IMR-90 (cell line): ENCODE results near the gene SKP2. TPM values are rescaled to one million over a fixed set of nuclear protein-coding genes. Genes with fewer than 3 reads are reported as not detected.

Experiments
- ATAC-seq: fragments of 200-7000 bp; cut with Tn5 transposase; 2 replicates; pipeline ENCODE4 v1.9.1; 2020; ENCODE audit warnings: low read depth, mild to moderate bottlenecking, moderate library complexity
- BruUV-seq: library from RNA; stranded (reverse); fragments of 400-500 nt; replicated peaks from 2 replicates; lab custom pipeline; 2021; lab: Mats Ljungman, UMichigan
- CTCF ChIA-PET: fragments of 300-600 bp; formaldehyde crosslinking; extraction: SDS; loops from one replicate; lab custom pipeline; 2021; ENCODE audit warnings: antibody characterized with exemption; lab: Yijun Ruan, JAX
- POLR2A ChIA-PET: fragments of 300-600 bp; sonication (Branson Sonifier 250); formaldehyde crosslinking; loops from one replicate; lab custom pipeline; 2022; ENCODE audit warnings: antibody characterized with exemption; ENCODE audit not compliant: unreplicated experiment; lab: Charles Lee
- DNase-seq: peaks from one replicate; pipeline ENCODE4 v3.0.0; 2013
- H2AFZ ChIP-seq: replicated peaks from 2 replicates; pipeline ENCODE3; 2013; ENCODE audit warnings: low read length, mild to moderate bottlenecking; ENCODE audit not compliant: poor library complexity
- H2AK5ac ChIP-seq: 2 replicates; pipeline ENCODE4 v1.6.1; 2013; ENCODE audit warnings: low read depth, low read length, inconsistent platforms
- H2AK9ac ChIP-seq: replicated peaks from 2 replicates; pipeline ENCODE3; 2013; ENCODE audit warnings: mild to moderate bottlenecking, low read depth, low read length, moderate library complexity; ENCODE audit not compliant: poor library complexity
- H2BK120ac ChIP-seq: 2 replicates; pipeline ENCODE4 v1.6.1; 2013; ENCODE audit warnings: low read depth, low read length, inconsistent platforms
- H2BK15ac ChIP-seq: 3 replicates; pipeline ENCODE4 v1.6.1; 2013; ENCODE audit warnings: low read depth, low read length, inconsistent platforms
- H2BK20ac ChIP-seq: 2 replicates; pipeline ENCODE4 v1.6.1; 2013; ENCODE audit warnings: low read depth, mild to moderate bottlenecking, inconsistent platforms, low read length, moderate library complexity
- H2BK5ac ChIP-seq: 2 replicates; pipeline ENCODE4 v1.6.1; 2013; ENCODE audit warnings: mild to moderate bottlenecking, low read depth, low read length, inconsistent platforms; ENCODE audit not compliant: poor library complexity, severe bottlenecking
- H3K14ac ChIP-seq: replicated peaks from 2 replicates; pipeline ENCODE4 v1.6.1; 2013; ENCODE audit warnings: low read depth, low read length, inconsistent platforms
- H3K18ac ChIP-seq: 2 replicates; pipeline ENCODE4 v1.6.1; 2013; ENCODE audit warnings: low read depth, low read length, control low read depth
- H3K23ac ChIP-seq: 2 replicates; pipeline ENCODE4 v1.6.1; 2013; ENCODE audit warnings: low read depth, low read length, inconsistent platforms
- H3K27ac ChIP-seq: 2 replicates; pipeline ENCODE4 v1.5.1; 2013; ENCODE audit warnings: mild to moderate bottlenecking, control low read depth, low read length; ENCODE audit not compliant: insufficient read depth
- H3K27me3 ChIP-seq: 2 replicates; pipeline ENCODE4 v1.6.1; 2013; ENCODE audit warnings: low read length; ENCODE audit not compliant: control insufficient read depth, insufficient read depth
- H3K36me3 ChIP-seq: 2 replicates; pipeline ENCODE4 v1.6.1; 2013; ENCODE audit warnings: low read length, mixed read lengths; ENCODE audit not compliant: control insufficient read depth, insufficient read depth
- H3K4ac ChIP-seq: 2 replicates; pipeline ENCODE4 v1.6.1; 2013; ENCODE audit warnings: low read depth, low read length, inconsistent platforms
- H3K4me1 ChIP-seq: 2 replicates; pipeline ENCODE4 v1.6.1; 2013; ENCODE audit warnings: low read length, mixed read lengths; ENCODE audit not compliant: control insufficient read depth, insufficient read depth
- H3K4me2 ChIP-seq: 2 replicates; pipeline ENCODE4 v1.6.1; 2013; ENCODE audit warnings: low read depth, mild to moderate bottlenecking, control low read depth, low read length, moderate library complexity
- H3K4me3 ChIP-seq: 2 replicates; pipeline ENCODE4 v1.5.1; 2013; ENCODE audit warnings: low read depth, mild to moderate bottlenecking, control low read depth, low read length, moderate library complexity; ENCODE audit not compliant: insufficient read depth
- H3K56ac ChIP-seq: 2 replicates; pipeline ENCODE4 v1.6.1; 2013; ENCODE audit warnings: low read length, inconsistent platforms; ENCODE audit not compliant: insufficient read depth; ENCODE audit errors: extremely low read depth
- H3K79me1 ChIP-seq, 2 experiments: 2 replicates each; pipeline ENCODE4 v1.6.1; 2013; ENCODE audit warnings: low read length in 2 of 2, inconsistent platforms in 1 of 2, low read depth in 1 of 2
- H3K9ac ChIP-seq: 2 replicates; pipeline ENCODE4 v1.6.1; 2013; ENCODE audit warnings: low read depth, low read length, control low read depth
- H3K9me1 ChIP-seq: 2 replicates; pipeline ENCODE4 v1.6.1; 2013; ENCODE audit warnings: low read length, inconsistent platforms; ENCODE audit not compliant: insufficient read depth
- H3K9me3 ChIP-seq: 2 replicates; pipeline ENCODE4 v1.6.1; 2013; ENCODE audit warnings: low read length; ENCODE audit not compliant: control insufficient read depth, insufficient read depth
- H4K20me1 ChIP-seq: 2 replicates; pipeline ENCODE4 v1.6.1; 2013; ENCODE audit warnings: low read length, inconsistent platforms; ENCODE audit not compliant: insufficient read depth
- H4K5ac ChIP-seq: 2 replicates; pipeline ENCODE4 v1.6.1; 2013; ENCODE audit warnings: mild to moderate bottlenecking, low read depth, low read length, control low read depth
- H4K8ac ChIP-seq, 2 experiments: 2 replicates each; pipeline ENCODE4 v1.6.1; 2013; ENCODE audit warnings: low read depth in 2 of 2, low read length in 2 of 2, control low read depth in 1 of 2, inconsistent platforms in 1 of 2
- H4K91ac ChIP-seq: 2 replicates; pipeline ENCODE4 v1.6.1; 2013; ENCODE audit warnings: low read depth, low read length, inconsistent platforms; ENCODE audit not compliant: insufficient read depth
- BHLHE40 ChIP-seq: fragments of 150-350 bp; IDR thresholded peaks from 2 replicates; pipeline ENCODE4 v1.6.1; 2016; ENCODE audit warnings: mild to moderate bottlenecking, low read depth, low read length
- CEBPB ChIP-seq: IDR thresholded peaks from 2 replicates; pipeline ENCODE4 v1.6.1; 2012; ENCODE audit warnings: low read depth, low read length, improper control_type of control experiment
- CHD1 ChIP-seq: IDR thresholded peaks from 2 replicates; pipeline ENCODE4 v1.6.1; 2012; ENCODE audit warnings: low read depth, low read length, improper control_type of control experiment
- ELK1 ChIP-seq: fragments of 150-350 bp; IDR thresholded peaks from 2 replicates; pipeline ENCODE4 v1.6.1; 2016; ENCODE audit warnings: low read depth, mild to moderate bottlenecking, low read length, moderate library complexity, borderline replicate concordance
- FOS ChIP-seq: fragments of 150-350 bp; IDR thresholded peaks from 2 replicates; pipeline ENCODE4 v1.6.1; 2016; ENCODE audit warnings: low read depth, low read length
- MAFK ChIP-seq: IDR thresholded peaks from 2 replicates; pipeline ENCODE4 v1.6.1; 2012; ENCODE audit warnings: low read depth, low read length, improper control_type of control experiment
- MAZ ChIP-seq: IDR thresholded peaks from 2 replicates; pipeline ENCODE4 v1.6.1; 2012; ENCODE audit warnings: low read depth, mild to moderate bottlenecking, low read length, improper control_type of control experiment, moderate library complexity, borderline replicate concordance
- NFE2L2 ChIP-seq: fragments of 150-350 bp; IDR thresholded peaks from 2 replicates; pipeline ENCODE4 v1.6.1; 2016; ENCODE audit warnings: low read depth, mild to moderate bottlenecking, low read length
- RAD21 ChIP-seq: IDR thresholded peaks from 2 replicates; pipeline ENCODE4 v1.6.1; 2012; ENCODE audit warnings: low read length, improper control_type of control experiment
- RCOR1 ChIP-seq: IDR thresholded peaks from 2 replicates; pipeline ENCODE4 v1.6.1; 2012; ENCODE audit warnings: mild to moderate bottlenecking, low read length, improper control_type of control experiment; ENCODE audit not compliant: insufficient replicate concordance
- RFX5 ChIP-seq: IDR thresholded peaks from 2 replicates; pipeline ENCODE4 v1.8.0; 2012; ENCODE audit warnings: low read depth, mild to moderate bottlenecking, low read length, moderate library complexity
- SMC3 ChIP-seq: fragments of 150-350 bp; IDR thresholded peaks from 2 replicates; pipeline ENCODE4 v1.6.1; 2016; ENCODE audit warnings: low read depth, mild to moderate bottlenecking, antibody characterized with exemption, low read length, moderate library complexity
- USF2 ChIP-seq: fragments of 150-350 bp; IDR thresholded peaks from 2 replicates; pipeline ENCODE4 v1.6.1; 2017; ENCODE audit warnings: mild to moderate bottlenecking, antibody characterized with exemption, low read length, low read depth
- WGBS, 2 experiments: methylation state at CpG; one replicate each; pipeline versions ENCODE4 v1.1.5 to v1.1.7; 2013; ENCODE audit warnings: missing lambda C conversion rate in 2 of 2; ENCODE audit not compliant: insufficient read length in 1 of 2; ENCODE audit errors: extremely low coverage in 2 of 2; 5-methylcytosine and 5-hydroxymethylcytosine counted together
- dilution Hi-C: fragments of 300-500 bp; cut with HindIII; formaldehyde crosslinking; loops from one replicate; pipeline ENCODE4 v1.14.3; 2018; ENCODE audit warnings: low sequenced_read_pairs; ENCODE audit not compliant: unreplicated experiment
- in situ Hi-C: fragments of 300-500 bp; cut with MboI; formaldehyde crosslinking; loops from 3 replicates; pipeline ENCODE4 v1.14.3; 2019; ENCODE audit warnings: low sequenced_read_pairs, inconsistent platforms, mixed read lengths
- intact Hi-C: fragments of 100-400 bp; cut with micrococcal nuclease; formaldehyde crosslinking; loops from 2 replicates; pipeline ENCODE4 v1.10.0; 2022
- polyA plus RNA-seq, 3 experiments: library from polyadenylated mRNA; depleted of rRNA; stranded (reverse); fragments of >200 nt; gene quantifications; 2 replicates each; pipeline ENCODE4 v1.2.3, GENCODE V29; 2012; ENCODE audit warnings: low replicate concordance in 1 of 3
- total RNA-seq: library from RNA; depleted of rRNA; stranded (reverse); fragments of >200 nt; gene quantifications from 2 replicates; pipeline ENCODE4 v1.2.3, GENCODE V29; 2012
- TF ChIP-seq, protein P1 (sequence below): conservative IDR thresholded peaks from 2 replicates; pipeline ENCODE4 v1.5.1; 2012; ENCODE audit warnings: mild to moderate bottlenecking, low read depth, low read length, improper control_type of control experiment

SKP2 gene
- total and polyA plus RNA-seq, 2 of the 4 experiments (the other 2 are of a cell fraction) = 23.3 to 92.1 TPM

DNA sequence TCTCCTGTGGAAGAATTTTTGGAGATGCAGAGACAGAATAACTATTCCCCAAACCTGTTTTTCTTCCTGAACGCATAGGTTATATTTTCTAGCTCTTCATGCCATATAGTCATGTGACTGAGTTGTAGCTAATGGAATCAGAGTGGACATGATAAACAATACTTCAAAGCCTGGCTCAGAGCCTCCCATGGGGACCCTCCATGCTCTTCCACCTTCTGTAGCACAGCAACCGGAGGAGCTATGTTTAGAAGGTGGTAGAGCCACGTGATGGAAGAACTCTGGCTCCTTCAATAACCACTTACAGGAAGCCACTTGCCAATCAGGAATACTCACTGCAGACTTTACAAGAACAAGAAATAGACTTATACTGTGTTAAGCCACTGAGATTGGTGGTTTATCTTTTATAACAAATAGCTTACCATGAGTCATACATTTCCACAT, 50.6 kb downstream of the SKP2 start:
- CTCF ChIA-PET = interaction anchor here (0.9 to 1.6 kb wide), 2 partner anchors 24 to 123 kb away, joined by 4 read pairs; no protein-coding TSS in a partner anchor
- TF ChIP-seq RFX5 (no peak), SMC3 (no peak), ELK1 (no peak), FOS (no peak), RAD21 (no peak), NFE2L2 (no peak), MAZ (no peak), RCOR1 (no peak), CEBPB (no peak), MAFK (no peak), BHLHE40 (no peak), CHD1 (no peak), USF2 (no peak)
- TF ChIP-seq, protein P1, sequence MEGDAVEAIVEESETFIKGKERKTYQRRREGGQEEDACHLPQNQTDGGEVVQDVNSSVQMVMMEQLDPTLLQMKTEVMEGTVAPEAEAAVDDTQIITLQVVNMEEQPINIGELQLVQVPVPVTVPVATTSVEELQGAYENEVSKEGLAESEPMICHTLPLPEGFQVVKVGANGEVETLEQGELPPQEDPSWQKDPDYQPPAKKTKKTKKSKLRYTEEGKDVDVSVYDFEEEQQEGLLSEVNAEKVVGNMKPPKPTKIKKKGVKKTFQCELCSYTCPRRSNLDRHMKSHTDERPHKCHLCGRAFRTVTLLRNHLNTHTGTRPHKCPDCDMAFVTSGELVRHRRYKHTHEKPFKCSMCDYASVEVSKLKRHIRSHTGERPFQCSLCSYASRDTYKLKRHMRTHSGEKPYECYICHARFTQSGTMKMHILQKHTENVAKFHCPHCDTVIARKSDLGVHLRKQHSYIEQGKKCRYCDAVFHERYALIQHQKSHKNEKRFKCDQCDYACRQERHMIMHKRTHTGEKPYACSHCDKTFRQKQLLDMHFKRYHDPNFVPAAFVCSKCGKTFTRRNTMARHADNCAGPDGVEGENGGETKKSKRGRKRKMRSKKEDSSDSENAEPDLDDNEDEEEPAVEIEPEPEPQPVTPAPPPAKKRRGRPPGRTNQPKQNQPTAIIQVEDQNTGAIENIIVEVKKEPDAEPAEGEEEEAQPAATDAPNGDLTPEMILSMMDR = no peak
- H3K56ac ChIP-seq = no peak overlapping the region
- no peaks in the 10 kb centered on the region for H3K9me1 ChIP-seq
- H2BK120ac ChIP-seq = no peak overlapping the region
- H3K4me2 ChIP-seq = no peak overlapping the region
- H3K14ac ChIP-seq = no peak overlapping the region
- no peak overlapping the region for H3K4me3 ChIP-seq
- no peak overlapping the region for H3K23ac ChIP-seq
- no peaks in the 10 kb centered on the region for H3K79me1 ChIP-seq
- no TSS peak for BruUV-seq
- H4K8ac ChIP-seq = no peak overlapping the region
- dilution Hi-C loops (no loop called here), intact Hi-C loops (loop anchor here (2.0 kb wide), 1 partner anchor 36 kb away; no protein-coding TSS in a partner anchor), in situ Hi-C loops (no loop called here)
- POLR2A ChIA-PET = no interaction called here
- H3K4me1 ChIP-seq = peaks cover 2% of the 10 kb centered on the region
- peaks cover 6% of the 10 kb centered on the region; the same call in 1 of the 2 replicates for H3K36me3 ChIP-seq
- no peak overlapping the region for H3K4ac ChIP-seq
- no peak overlapping the region for H2BK20ac ChIP-seq
- no CpG with 5 or more reads among the region's 3 CpGs for WGBS, 2 experiments
- H3K9me3 ChIP-seq = no peaks in the 10 kb centered on the region
- peak; percentile 54 for DNase-seq
- no peak overlapping the region for H4K91ac ChIP-seq
- no peak overlapping the region for H2AFZ ChIP-seq
- H2AK9ac ChIP-seq = no peak overlapping the region
- ATAC-seq = peak; percentile 80
- no peak overlapping the region for H4K5ac ChIP-seq
- H3K27me3 ChIP-seq = no peaks in the 10 kb centered on the region
- H3K9ac ChIP-seq = no peak overlapping the region
- no peak overlapping the region for H2BK5ac ChIP-seq
- no peak overlapping the region for H2BK15ac ChIP-seq
- no peak overlapping the region for H3K27ac ChIP-seq
- no peak overlapping the region for H2AK5ac ChIP-seq
- H4K20me1 ChIP-seq = no peaks in the 10 kb centered on the region
- no peak overlapping the region for H3K18ac ChIP-seq
